HG03095 (cell line): ENCODE data around the gene GSDMA.
"Not testable (repeated sequence)": the region's sequence is repeated elsewhere in the genome, so short reads cannot be mapped to it uniquely, and the experiment has no call there.

ENCODE experiments used
- ATAC-seq: cut with Tn5 transposase; IDR thresholded peaks from one replicate; pipeline ENCODE4 v1.9.1; 2021; ENCODE audit warnings: moderate library complexity; ENCODE audit not compliant: unreplicated experiment

Gene GSDMA

DNA sequence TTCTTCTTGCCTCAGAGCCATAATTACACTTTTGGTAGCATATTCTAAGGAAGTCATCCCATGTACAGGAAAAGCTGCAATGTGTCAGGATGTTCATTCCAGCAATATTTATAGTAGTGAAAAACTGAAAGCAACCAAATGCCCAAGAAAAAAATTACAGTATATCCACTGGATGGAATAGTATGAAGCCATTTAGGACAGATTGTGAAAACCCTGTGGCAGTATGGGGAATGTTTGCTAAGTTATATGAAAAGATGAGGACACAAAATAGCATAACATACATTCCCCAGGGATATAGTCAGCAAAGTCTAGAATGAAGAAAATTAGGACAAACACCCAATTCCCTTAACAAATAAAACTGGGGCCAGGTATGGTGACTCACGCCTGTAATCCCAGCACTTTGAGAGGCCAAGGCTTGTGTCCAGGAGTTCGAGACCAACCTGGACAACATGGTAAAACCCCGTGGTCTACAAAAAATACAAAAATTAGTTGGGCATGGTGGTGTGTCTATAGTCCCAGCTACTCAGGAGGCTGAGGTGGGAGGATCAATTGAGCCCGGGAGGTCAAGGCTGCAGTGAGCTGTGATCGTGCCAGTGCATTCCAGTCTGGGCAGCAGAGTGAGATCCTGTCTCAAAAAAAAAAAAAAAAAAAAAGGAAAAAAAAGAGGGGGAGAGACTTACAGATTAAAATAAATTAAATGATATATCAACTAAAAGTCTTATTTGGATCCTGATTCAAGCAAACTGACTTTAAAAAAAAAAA is 33.0 kb upstream of the GSDMA start:
- ATAC-seq: no peak

GRCh38 chr17:39933912-39934311 is 28.9 kb upstream of the GSDMA start:
- ATAC-seq: no peak

DNA sequence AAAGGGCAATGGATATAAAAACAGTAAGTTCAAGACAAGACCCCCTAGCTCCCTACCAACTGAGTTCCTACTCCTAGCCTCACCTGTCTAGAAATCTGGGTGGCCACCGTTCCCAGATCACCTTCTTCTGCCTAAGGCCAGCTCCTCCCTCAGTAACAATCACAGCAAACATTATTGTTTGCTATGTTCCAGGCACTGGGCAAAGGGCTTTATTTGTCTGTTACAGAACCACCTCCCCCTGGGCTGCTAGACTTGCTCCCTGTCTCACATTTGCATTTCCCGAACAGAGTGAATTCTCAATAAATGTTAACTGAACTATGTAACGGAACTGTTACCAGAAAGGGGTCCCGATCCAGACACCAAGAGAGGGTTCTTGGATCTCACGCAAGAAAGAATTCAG is 28.5 kb upstream of the GSDMA start:
- ATAC-seq: no peak

- ATAC-seq: no peak
These were observed 26.9 kb upstream of the GSDMA start for GRCh38 chr17:39935909-39936308.

GRCh38 chr17:39937447-39937846 is 25.4 kb upstream of the GSDMA start:
- ATAC-seq: no peak

- ATAC-seq: no peak
These were observed 24.5 kb upstream of the GSDMA start for GRCh38 chr17:39938140-39938869.

- ATAC-seq: no peak
These were observed 23.7 kb upstream of the GSDMA start for GRCh38 chr17:39939106-39939505.

DNA sequence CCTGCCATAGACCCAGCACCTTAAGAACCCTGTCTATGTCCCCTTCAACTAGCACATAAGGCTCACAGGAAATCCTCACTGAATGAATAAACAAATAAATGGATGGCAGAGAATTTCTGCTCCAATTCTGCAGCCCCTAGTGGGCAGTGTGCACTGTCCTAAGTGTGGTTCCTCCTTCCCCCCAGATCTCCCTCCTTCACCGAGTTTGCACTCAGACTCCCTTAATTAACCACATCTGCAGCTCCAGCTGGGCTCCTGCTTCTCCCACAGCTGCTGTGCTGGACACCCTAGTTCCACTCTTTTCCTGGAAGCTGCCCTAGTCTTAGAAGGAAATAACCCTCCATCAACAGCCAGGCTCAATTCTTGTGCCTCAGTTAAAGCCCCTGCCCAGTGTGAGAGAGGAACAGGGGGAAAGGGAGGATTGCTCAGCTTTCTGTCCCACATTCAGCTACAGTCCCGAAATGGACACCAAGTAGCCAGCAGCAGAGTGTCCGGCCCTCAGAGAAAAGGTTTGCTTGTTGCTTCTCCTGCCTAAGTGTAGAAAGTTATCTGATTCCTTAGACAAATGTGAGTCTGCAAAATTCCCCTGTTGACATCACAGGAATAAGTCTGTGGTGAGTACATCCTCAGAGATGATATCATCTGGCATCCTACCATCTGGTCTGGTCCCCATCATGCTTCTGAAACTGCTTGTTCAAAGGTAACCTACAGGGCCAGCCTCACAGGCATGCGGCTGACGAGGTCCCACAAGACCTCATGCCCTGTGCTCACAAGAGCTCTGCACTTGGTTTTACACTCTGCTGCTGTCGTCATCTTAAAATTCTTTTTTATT is 23.0 kb upstream of the GSDMA start:
- no peak for ATAC-seq

DNA sequence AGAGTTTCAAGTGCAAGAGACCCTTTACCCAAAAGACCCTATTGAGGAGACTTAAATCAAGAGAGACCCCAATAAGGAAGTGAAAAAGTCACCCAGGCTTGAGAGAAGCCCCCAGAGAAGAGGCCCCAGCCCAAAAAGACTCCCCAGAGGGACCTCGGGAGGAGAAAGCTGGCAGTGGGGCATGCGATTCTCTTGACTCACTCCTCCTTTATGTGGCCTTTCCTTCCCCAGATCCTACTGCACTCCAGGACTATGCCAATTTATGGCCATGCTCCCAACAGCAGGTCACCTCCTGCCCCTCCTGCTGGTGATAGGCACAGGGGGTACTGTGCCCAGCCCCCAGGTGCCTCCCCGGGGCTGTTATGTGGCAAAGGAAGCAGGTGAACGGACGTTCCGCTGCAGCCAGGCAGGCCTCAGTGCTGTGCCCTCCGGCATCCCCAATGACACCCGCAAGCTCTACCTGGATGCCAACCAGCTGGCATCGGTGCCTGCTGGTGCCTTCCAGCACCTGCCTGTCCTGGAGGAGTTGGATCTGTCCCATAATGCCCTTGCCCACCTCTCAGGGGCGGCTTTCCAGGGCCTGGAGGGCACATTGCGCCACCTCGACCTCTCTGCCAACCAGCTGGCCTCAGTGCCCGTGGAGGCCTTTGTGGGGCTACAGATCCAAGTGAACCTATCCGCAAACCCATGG is 19.0 kb upstream of the GSDMA start:
- ATAC-seq: no peak

DNA sequence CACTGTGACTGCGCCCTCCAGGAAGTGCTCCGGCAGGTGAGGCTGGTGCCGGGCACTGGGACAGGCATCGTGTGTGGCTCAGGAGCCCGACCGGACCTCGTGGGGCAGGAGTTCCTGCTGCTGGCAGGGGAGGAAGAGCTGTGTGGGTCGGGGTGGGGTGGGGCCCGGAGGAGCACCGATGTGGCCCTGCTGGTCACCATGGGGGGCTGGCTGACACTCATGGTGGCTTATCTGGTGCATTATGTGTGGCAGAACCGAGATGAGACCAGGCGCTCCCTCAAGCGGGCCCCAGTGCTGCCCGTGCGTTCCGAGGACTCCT is 18.5 kb upstream of the GSDMA start:
- no peak for ATAC-seq

GRCh38 chr17:39946551-39947330 is 16.1 kb upstream of the GSDMA start:
- no peak for ATAC-seq

- ATAC-seq: not testable (repeated sequence)
These were observed 14.3 kb upstream of the GSDMA start for GRCh38 chr17:39948489-39948828.

GRCh38 chr17:39949028-39949427 is 13.8 kb upstream of the GSDMA start:
- ATAC-seq: no peak

DNA sequence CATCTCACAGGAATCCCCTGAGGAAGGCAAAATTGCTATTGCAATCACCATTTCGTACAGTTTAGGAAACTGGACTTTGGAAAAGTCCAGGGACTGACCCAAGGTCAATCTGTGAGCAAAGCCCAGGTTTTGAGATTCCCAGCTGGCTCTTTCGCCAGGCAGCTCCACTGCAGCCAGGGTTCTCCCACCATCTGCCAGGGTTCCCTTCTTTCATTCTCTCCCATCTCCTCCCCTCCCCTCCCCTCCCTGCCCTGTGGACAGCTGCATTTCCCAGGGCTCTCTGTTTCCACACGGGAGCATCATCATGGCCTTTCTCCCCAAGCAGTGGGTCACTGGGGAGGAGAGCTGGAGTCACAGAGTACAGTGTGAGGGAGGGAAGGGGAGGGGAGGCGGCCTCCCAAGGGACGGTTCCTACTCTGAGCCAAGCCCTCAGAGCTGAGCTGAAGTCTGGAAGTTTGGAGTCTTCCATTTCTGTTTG is 11.9 kb upstream of the GSDMA start:
- no peak for ATAC-seq

DNA sequence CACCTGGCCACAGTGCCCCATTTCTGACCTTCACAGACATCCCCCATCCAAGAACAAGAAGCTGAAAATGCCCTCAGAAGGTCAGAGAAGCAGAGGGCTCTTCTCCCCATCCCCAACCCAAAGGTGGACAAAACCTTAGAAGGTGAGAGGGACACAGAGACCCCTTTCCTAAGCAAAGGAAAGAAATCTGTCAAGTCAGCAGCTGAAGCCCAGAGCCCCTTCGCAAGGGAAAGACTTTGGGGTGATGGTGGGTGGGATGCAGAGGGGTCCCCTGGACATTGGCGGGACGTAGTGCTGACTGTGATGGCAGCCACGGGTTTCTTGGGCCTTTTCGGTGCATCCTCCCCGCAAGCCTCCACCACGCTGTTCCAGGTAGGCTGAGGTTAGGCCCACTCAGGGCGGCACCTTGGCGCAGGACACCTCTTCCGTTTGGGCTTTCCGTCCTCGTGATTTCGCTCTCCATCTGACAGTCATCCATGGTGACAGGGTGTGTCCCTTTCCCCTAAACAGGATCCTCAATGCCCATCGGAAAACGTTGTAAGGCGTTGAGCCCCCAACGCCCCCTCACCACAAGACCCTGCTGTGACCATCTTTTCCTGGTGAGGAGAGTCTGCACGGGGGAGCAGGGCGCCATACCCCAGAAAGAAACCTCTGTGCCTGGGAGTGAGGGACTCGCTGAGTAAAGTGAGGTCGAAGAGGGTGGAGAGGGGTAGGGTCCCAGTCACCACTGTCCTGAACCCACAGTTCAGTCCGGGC is 10.7 kb upstream of the GSDMA start:
- ATAC-seq: no peak

GRCh38 chr17:39952680-39953470 is 9.9 kb upstream of the GSDMA start:
- ATAC-seq: peak; percentile 56

- ATAC-seq: no peak
These were observed 9.3 kb upstream of the GSDMA start for GRCh38 chr17:39953471-39953888.

DNA sequence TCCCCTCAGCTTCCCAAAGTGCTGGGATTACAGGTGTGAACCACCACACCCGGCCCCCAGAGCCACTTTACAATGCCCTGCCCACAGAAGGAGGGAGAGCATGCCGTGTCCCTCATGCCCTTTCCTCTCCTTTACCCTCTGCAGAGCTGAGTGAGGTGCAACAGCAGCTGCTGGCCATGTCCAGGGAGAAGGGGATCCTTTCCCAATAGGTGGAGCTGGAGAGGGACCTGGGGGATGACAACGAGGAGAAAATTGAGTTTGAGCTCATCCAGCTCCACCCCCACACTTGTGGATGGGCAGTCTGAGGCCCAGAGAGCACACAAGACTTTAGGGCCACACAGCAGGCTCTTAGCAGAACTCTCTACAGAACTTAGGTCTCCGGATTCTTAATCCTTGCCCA is 7.9 kb upstream of the GSDMA start:
- ATAC-seq: no peak

DNA sequence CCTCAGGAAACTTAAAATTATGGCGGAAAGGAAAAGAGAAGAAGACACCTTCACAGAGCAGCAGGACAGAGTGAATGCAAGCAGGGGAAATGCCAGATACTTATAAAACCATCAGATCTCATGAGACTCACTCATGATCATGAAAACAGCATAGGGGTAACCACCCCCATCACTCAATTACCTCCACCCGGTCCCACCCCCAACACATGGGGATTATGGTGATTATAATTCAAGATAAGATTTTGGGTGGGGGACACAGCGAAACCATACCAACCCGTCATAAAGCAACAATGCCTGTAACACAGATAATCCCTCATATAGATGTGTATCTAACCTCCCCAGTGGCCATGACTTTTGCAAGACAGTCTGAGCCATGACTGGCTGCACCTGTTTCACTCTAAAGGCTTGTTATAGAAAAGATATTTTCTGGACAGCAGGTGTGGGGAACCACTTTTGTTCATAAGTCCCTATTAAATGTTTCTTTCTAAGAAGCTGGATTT is 7.0 kb upstream of the GSDMA start:
- ATAC-seq: no peak
